Activated CD8-positive, alpha-beta T cell treated with anti-CD3 and anti-CD28 coated beads for 36 hours (primary cell): ENCODE results near the gene DNAJC21. TPM values are rescaled to one million over a fixed set of nuclear protein-coding genes. Genes with fewer than 3 reads are reported as not detected.

Source experiments
- ATAC-seq: fragments of 200-7000 bp; cut with Tn5 transposase; one replicate; pipeline ENCODE4 v1.10.0; 2021; ENCODE audit warnings: mild to moderate bottlenecking, moderate library complexity
- CTCF ChIA-PET: fragments of 350-600 bp; sonication (Branson Sonifier 250); formaldehyde crosslinking; loops from one replicate; lab custom pipeline; 2021; ENCODE audit warnings: antibody characterized with exemption; lab: Charles Lee
- POLR2A ChIA-PET: fragments of 350-600 bp; sonication (Branson Sonifier 250); formaldehyde crosslinking; loops from one replicate; lab custom pipeline; 2021; ENCODE audit warnings: antibody characterized with exemption; lab: Charles Lee
- DNase-seq: peaks from one replicate; pipeline ENCODE4 v3.0.0-alpha.2; 2020
- H3K27ac Mint-ChIP-seq: one replicate; pipeline ENCODE4 v1.8.0; 2021; ENCODE audit warnings: mild to moderate bottlenecking, mixed read lengths
- H3K27me3 Mint-ChIP-seq: one replicate; pipeline ENCODE4 v1.8.0; 2021; ENCODE audit warnings: mixed read lengths
- H3K36me3 Mint-ChIP-seq: one replicate; pipeline ENCODE4 v1.8.0; 2021; ENCODE audit warnings: low read depth, mixed read lengths
- H3K4me1 Mint-ChIP-seq: one replicate; pipeline ENCODE4 v1.8.0; 2021; ENCODE audit warnings: low read depth, mixed read lengths
- H3K4me3 Mint-ChIP-seq: one replicate; pipeline ENCODE4 v1.8.0; 2021; ENCODE audit warnings: mild to moderate bottlenecking, moderate library complexity, mixed read lengths
- H3K9me3 Mint-ChIP-seq: one replicate; pipeline ENCODE4 v1.8.0; 2021; ENCODE audit warnings: mixed read lengths
- intact Hi-C: fragments of 100-400 bp; cut with micrococcal nuclease; formaldehyde crosslinking; loops from one replicate; pipeline ENCODE4 v1.10.0; 2022
- total RNA-seq, 2 experiments: library from RNA; stranded (reverse); gene quantifications; one replicate each; pipeline ENCODE4 v1.2.3, GENCODE V29; 2021
- TF ChIP-seq, protein P1 (sequence below): fragments of 200-600 bp; IDR thresholded peaks from one replicate; pipeline ENCODE4 v1.8.0; 2022; ENCODE audit warnings: antibody characterized with exemption, mild to moderate bottlenecking

The DNAJC21 gene
- total RNA-seq, 2 experiments from 2014 or later, result 48.3 to 51.8 TPM

DNA sequence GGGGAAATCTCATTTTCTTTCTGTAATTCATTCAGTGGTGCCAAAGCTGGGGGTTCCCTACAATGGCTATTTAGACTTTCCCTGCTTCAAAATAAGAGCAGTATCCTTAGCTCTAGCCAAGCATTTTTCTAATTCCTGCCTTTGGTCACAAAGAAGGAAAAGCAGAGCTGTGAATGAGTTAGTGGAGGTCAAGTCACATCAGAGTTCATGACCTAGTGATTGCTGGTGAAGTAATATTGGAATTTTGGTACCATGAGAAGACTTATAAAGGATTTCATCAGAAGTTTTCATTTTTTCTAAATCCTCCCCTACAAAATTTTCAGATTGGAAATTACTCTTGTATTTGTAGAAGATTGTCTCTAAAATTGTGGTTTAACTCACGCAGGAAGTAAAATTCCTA lies 28.0 kb downstream of the DNAJC21 start:
- peaks cover 12% of the 10 kb centered on the region for H3K36me3 Mint-ChIP-seq
- ATAC-seq (no peak), DNase-seq (no peak)
- H3K9me3 Mint-ChIP-seq, result no peaks in the 10 kb centered on the region
- H3K4me1 Mint-ChIP-seq, result peaks cover 17% of the 10 kb centered on the region
- H3K27ac Mint-ChIP-seq, result no peak overlapping the region
- TF ChIP-seq, protein P1, sequence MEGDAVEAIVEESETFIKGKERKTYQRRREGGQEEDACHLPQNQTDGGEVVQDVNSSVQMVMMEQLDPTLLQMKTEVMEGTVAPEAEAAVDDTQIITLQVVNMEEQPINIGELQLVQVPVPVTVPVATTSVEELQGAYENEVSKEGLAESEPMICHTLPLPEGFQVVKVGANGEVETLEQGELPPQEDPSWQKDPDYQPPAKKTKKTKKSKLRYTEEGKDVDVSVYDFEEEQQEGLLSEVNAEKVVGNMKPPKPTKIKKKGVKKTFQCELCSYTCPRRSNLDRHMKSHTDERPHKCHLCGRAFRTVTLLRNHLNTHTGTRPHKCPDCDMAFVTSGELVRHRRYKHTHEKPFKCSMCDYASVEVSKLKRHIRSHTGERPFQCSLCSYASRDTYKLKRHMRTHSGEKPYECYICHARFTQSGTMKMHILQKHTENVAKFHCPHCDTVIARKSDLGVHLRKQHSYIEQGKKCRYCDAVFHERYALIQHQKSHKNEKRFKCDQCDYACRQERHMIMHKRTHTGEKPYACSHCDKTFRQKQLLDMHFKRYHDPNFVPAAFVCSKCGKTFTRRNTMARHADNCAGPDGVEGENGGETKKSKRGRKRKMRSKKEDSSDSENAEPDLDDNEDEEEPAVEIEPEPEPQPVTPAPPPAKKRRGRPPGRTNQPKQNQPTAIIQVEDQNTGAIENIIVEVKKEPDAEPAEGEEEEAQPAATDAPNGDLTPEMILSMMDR, result no peak
- POLR2A ChIA-PET, result no interaction called here
- CTCF ChIA-PET, result interaction anchor here (0.8 to 5.2 kb wide), 2 partner anchors 13 to 45 kb away, joined by 3 to 41 read pairs; no protein-coding TSS in a partner anchor
- H3K4me3 Mint-ChIP-seq, result no peak overlapping the region
- intact Hi-C loops, result no loop called here
- no peaks in the 10 kb centered on the region for H3K27me3 Mint-ChIP-seq

DNA sequence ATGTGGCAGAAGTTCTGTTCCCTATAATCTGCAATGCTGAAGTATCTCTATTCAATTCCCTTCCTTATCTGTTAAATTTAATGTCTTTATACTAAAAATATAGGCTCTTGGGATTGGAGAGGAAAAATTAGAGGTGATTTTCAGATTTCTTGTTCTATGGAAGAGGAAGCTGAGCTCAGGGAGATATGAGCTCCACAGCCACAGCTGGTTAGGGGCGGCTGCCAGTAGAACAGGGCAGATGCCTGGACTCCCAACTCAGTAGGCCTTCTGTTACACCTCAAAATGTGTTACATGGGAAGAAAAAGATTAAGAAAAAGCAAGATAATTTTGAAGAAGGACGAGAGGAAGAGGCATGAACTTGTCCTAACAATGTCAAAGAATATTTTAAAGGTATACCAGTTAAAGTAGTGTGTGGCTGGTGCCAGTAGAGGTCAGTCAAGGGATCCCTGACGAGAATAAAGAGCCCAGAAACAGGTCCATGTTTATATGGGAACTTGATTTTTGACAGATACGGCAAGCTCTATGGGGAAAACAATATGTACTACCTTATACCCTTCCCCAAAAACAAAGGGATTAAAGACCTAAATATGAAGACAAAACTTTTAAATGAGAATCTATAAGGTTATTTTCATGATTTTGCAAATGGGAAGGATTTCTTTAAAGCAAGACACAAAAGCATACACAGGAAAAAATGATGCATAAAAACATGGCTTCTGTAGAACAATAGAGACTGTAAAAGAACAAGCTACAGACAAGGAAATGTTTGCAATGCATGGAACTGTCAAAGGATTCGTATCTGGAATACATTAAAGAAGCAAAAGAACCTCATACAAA lies 28.7 kb downstream of the DNAJC21 start:
- ATAC-seq (peak; percentile 55), DNase-seq (peak; percentile 25)
- TF ChIP-seq, protein P1, result peak; percentile 55
- peaks cover 11% of the 10 kb centered on the region for H3K36me3 Mint-ChIP-seq
- no peaks in the 10 kb centered on the region for H3K27me3 Mint-ChIP-seq
- H3K27ac Mint-ChIP-seq, result no peak overlapping the region
- peaks cover 17% of the 10 kb centered on the region for H3K4me1 Mint-ChIP-seq
- intact Hi-C loops, result no loop called here
- CTCF ChIA-PET, result interaction anchor here (0.8 to 5.2 kb wide), 6 partner anchors 14 to 71 kb away, joined by 3 to 41 read pairs (median 6); no protein-coding TSS in a partner anchor
- POLR2A ChIA-PET, result interaction anchor here (1.0 to 1.2 kb wide), 2 partner anchors 9 to 43 kb away, joined by 4 to 5 read pairs; partner anchors contain the start of genes BRIX1 and RAD1
- no peaks in the 10 kb centered on the region for H3K9me3 Mint-ChIP-seq
- H3K4me3 Mint-ChIP-seq, result no peak overlapping the region

DNA sequence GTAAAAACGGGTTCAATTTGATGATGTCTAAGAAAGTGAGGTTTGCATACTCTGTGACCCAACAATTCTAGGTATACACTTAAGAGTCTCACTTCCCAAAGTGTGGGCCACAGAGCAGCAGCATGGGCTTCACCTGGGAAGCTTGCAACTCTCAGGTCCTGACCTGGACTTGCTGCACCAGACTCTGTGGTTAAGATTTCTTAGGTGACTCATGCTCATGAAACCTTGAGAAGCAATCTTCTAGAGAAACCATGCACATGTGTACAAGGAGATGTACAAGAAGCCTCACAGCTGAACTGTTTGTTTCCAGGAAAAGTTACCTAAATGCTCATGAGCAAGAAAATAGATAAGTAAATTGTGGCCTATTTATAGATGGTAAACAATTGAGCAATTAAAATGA lies 30.0 kb downstream of the DNAJC21 start:
- Mint-ChIP-seq H3K9me3 (no peaks in the 10 kb centered on the region), H3K27ac (peak overlapping the region; percentile 2), H3K27me3 (no peaks in the 10 kb centered on the region), H3K4me3 (no peak overlapping the region), H3K36me3 (peaks cover 8% of the 10 kb centered on the region), H3K4me1 (peaks cover 17% of the 10 kb centered on the region)
- TF ChIP-seq, protein P1, result no peak
- CTCF ChIA-PET, result interaction anchor here (1.3 to 5.2 kb wide), 3 partner anchors 15 to 43 kb away, joined by 5 to 41 read pairs (median 7); no protein-coding TSS in a partner anchor
- POLR2A ChIA-PET, result interaction anchor here (1.2 kb wide), 1 partner anchor 7 kb away, joined by 4 read pairs; no protein-coding TSS in a partner anchor
- ATAC-seq (peak; percentile 83), DNase-seq (peak; percentile 19)
- intact Hi-C loops, result no loop called here

DNA sequence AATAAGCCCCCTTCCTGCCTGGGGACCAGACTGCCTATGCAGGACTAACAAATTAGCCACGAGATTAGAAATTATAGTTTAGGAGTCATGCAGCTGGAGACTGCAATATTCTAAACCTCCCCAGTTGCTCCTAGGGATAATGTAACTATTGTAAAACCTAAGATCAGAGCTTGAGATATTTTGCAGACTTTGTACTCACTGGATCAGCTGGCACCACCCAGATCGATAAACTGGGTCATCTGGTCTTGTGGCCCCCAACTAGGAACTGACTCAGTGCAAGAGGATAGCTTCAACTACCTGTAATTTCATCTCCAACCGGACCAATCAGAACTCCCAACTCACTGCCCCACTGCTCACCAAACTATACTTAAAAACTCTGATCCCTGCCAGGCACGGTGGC lies 38.2 kb downstream of the DNAJC21 start:
- ATAC-seq, result no peak
- TF ChIP-seq, protein P1, result no peak
- intact Hi-C loops, result no loop called here
- H3K4me3 Mint-ChIP-seq, result no peak overlapping the region
- H3K9me3 Mint-ChIP-seq, result peaks cover 5% of the 10 kb centered on the region
- H3K27ac Mint-ChIP-seq, result no peak overlapping the region
- CTCF ChIA-PET, result interaction anchor here (2.0 kb wide), 1 partner anchor 36 kb away, joined by 6 read pairs; no protein-coding TSS in a partner anchor
- no peaks in the 10 kb centered on the region for H3K27me3 Mint-ChIP-seq
- H3K36me3 Mint-ChIP-seq, result peaks cover 9% of the 10 kb centered on the region
- no peaks in the 10 kb centered on the region for H3K4me1 Mint-ChIP-seq
- POLR2A ChIA-PET, result interaction anchor here (1.2 kb wide), 1 partner anchor 9 kb away, joined by 4 read pairs; no protein-coding TSS in a partner anchor
- DNase-seq, result no peak

DNA sequence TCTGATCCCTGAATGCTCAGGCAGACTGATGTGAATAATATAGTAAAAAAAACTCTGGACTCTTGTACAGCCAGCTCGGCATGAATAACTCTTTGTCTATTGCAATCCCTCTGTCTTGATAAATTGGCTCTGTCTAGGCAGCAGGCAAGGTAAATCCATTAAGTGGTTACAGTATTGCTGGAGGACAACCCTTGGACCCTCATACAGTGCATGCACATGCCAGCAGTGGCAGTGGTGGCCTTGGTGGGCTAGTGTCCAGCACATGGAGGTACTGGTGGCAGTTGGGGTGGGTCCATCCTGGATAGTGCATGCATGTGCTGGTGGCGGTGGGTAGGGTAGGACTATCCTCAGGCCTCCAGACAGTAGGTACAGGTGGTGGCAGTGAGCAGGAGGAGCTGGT lies 38.9 kb downstream of the DNAJC21 start:
- CTCF ChIA-PET, result interaction anchor here (2.0 kb wide), 1 partner anchor 35 kb away, joined by 6 read pairs; no protein-coding TSS in a partner anchor
- intact Hi-C loops, result no loop called here
- no peak overlapping the region for H3K4me3 Mint-ChIP-seq

More for the DNA sequence above, 38.9 kb downstream of the DNAJC21 start:
- TF ChIP-seq, protein P1, result no peak
- peaks cover 5% of the 10 kb centered on the region for H3K9me3 Mint-ChIP-seq
- no peaks in the 10 kb centered on the region for H3K4me1 Mint-ChIP-seq
- peaks cover 9% of the 10 kb centered on the region for H3K36me3 Mint-ChIP-seq
- DNase-seq (no peak), ATAC-seq (no peak)
- no peak overlapping the region for H3K27ac Mint-ChIP-seq
- no peaks in the 10 kb centered on the region for H3K27me3 Mint-ChIP-seq
- POLR2A ChIA-PET, result no interaction called here
